Stimulated activated CD4-positive, alpha-beta T cell treated with anti-CD3 and anti-CD28 coated beads, Interleukin-1b, Interleukin-23, amount 100 ng/mL, for 48 hours (primary cell): ENCODE measurements around the gene TREML4.
A peak's percentile ranks its signal among the peaks of the same experiment; 100 is the strongest.
"Not testable (repeated sequence)": the region's sequence is repeated elsewhere in the genome, so short reads cannot be mapped to it uniquely, and the experiment has no call there.

Source experiments
- DNase-seq: peaks from one replicate; pipeline ENCODE4 v3.0.0-alpha.2; 2020

The TREML4 gene

GRCh38 chr6:41228096-41228495 lies at the start of gene TREML4:
Gene TREML4, plus strand, starts transcription at chr6:41228349. Its CDS starts 79 bp downstream, at chr6:41228428.
- no peak for DNase-seq

- no peak for DNase-seq
Observed at GRCh38 chr6:41179163-41179562, 49.0 kb upstream of the TREML4 start.

GRCh38 chr6:41181566-41181965 lies 46.6 kb upstream of the TREML4 start:
- no peak for DNase-seq

- peak; percentile 58 for DNase-seq
Observed at GRCh38 chr6:41182069-41183034, 45.8 kb upstream of the TREML4 start.

- no peak for DNase-seq
Observed at GRCh38 chr6:41184761-41185160, 43.4 kb upstream of the TREML4 start.

GRCh38 chr6:41186031-41186562 lies 42.1 kb upstream of the TREML4 start:
- DNase-seq, result no peak

GRCh38 chr6:41187924-41188886 lies 39.9 kb upstream of the TREML4 start:
- no peak for DNase-seq

- DNase-seq, result not testable (repeated sequence)
Observed at GRCh38 chr6:41189046-41189445, 39.1 kb upstream of the TREML4 start.

GRCh38 chr6:41189967-41190366 lies 38.2 kb upstream of the TREML4 start:
- DNase-seq, result no peak

- DNase-seq, result no peak
Observed at GRCh38 chr6:41190791-41191190, 37.4 kb upstream of the TREML4 start.

- DNase-seq, result peak; percentile 37
Observed at GRCh38 chr6:41191569-41191968, 36.6 kb upstream of the TREML4 start.

- DNase-seq, result no peak
Observed at GRCh38 chr6:41193171-41193734, 34.9 kb upstream of the TREML4 start.

- no peak for DNase-seq
Observed at GRCh38 chr6:41193884-41194283, 34.3 kb upstream of the TREML4 start.

- no peak for DNase-seq
Observed at GRCh38 chr6:41194386-41194785, 33.8 kb upstream of the TREML4 start.

- DNase-seq, result no peak
Observed at GRCh38 chr6:41197234-41197633, 30.9 kb upstream of the TREML4 start.

GRCh38 chr6:41199552-41200246 lies 28.4 kb upstream of the TREML4 start:
- peak; percentile 39 for DNase-seq

- peak; percentile 52 for DNase-seq
Observed at GRCh38 chr6:41200296-41200900, 27.8 kb upstream of the TREML4 start.

GRCh38 chr6:41200901-41201763 lies 27.0 kb upstream of the TREML4 start, which contains the start of gene TREML2:
Gene TREML2, minus strand, starts transcription at chr6:41201149. Its CDS starts 141 bp downstream, at chr6:41201008.
- DNase-seq, result peak; percentile 52

- DNase-seq, result no peak
Observed at GRCh38 chr6:41201764-41202173, 26.4 kb upstream of the TREML4 start.

- DNase-seq, result no peak
Observed at GRCh38 chr6:41204156-41204555, 24.0 kb upstream of the TREML4 start.
